CD4-positive, alpha-beta T cell treated with Interferon alpha-2 for 1 hour (primary cell): ENCODE measurements around the gene TSSK2.

Experiments
- DNase-seq, 2 donors: peaks; one replicate each; pipeline ENCODE4 v3.0.0-alpha.2; 2020 to 2022

The TSSK2 gene

DNA sequence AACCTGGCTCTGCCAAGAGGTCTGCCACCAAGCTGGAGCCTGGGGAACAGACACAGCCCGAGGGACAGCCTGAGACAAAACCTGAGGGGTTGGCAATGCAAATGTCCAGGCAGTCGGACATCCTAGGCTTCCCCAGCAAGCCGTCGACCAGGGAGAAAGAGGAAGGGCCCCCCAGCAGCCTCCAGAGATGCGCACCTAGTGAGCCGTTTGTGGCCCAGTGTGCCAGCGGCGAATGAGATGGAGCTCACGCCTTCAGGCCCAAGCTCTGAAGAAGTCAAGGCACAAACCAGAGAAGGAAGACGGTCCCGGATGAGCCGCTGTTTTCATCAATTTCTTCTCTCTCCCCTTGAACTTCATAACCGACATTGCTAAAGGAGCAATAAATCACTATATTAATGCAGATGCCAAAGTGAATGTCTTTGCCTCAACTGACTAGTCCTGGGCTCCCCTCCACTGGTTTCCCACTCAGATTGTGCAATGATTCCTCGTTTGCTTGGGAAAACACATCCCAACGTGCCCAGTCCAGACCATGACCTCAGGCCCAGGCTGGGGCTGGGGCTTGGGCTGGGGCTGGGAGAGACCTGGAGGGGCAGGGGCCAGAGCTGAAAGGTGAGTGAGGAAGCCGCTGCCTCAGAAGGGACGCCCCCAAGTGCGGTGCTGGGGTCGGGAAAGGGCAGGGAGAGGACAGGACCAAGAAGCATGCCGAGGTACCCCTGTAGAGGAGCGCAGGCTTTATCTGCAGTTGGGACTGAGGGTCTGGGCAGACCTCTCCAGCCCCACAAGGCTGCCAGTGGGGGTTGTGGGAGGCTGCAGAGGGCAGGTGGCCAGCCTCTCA lies 5.4 kb upstream of the TSSK2 start:
- no peak for DNase-seq

GRCh38 chr22:19126309-19127273 lies 4.5 kb upstream of the TSSK2 start:
- no peak for DNase-seq

DNA sequence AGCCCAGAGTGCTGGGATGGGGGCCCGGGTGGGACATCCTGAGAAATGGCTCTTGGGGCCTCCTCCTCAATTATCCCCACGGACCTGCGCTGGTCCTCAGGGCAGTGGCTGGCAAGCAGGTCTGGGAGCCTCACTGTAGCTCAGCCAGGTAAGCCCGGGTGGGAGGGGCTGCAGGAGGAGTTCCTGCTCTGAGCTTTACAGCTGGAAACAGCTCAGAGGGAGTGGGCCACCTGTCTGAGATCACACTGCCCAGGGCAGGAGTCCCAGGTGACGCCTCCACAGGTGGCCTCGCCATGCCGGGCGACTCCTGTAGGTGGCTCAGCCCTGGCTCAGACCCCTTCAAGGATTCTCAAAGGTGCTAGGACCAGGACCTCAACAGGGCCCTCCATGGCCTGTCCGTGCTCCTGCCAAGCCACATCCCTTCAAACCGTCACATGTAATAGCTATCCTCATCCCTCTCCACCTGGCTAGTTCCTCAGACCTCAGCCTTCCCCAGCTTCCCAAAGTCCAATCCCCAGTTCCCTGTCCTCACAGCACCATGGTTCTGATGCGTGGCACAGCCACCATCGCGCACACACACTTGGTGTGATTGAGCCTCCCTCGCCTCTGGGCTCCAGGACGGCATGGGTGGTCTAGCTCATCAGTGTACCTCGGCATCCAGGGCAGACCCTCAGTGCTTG lies 3.6 kb upstream of the TSSK2 start:
- DNase-seq = no peak

DNA sequence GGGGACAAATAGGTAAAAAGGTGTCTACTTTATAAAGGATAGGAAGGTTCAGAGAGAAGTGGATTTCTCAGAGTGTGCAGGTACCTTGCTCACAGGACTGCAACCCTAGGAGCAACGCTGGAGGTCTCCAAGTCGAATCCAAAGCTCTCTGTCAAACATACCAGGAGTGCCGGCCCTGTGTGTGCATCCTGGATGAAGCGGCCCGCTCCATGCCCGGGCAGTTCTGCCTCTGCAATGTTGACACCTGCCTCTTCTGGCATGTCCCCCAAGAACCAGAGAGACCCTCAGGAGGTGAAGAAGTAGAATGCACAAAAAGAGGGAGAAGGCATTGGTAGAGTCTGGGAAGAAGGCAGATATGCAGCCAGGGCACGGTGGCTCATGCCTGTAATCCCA lies 3.1 kb upstream of the TSSK2 start:
- no peak for DNase-seq

GRCh38 chr22:19128946-19129727 lies 2.0 kb upstream of the TSSK2 start:
- DNase-seq = no peak

DNA sequence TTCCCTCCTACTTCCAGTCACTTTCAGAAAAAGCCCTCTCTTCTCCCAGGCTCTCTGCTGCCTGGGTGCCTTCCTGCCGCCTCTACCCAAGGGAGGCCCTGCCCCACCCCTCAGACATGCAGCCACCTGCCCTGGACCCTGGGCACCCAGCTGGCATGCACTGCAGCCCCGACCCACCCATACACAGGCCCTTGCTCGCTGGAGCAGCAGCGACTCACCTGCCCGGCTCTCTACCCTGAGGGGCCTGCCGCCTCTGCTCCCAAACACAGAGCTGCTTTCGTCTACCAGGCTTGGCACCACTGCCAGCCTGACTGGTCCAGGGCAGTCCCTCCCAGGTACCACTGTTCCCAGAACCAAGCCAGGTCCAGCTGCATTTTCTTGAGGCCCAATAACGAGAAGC lies 1.2 kb upstream of the TSSK2 start:
- no peak for DNase-seq

DNA sequence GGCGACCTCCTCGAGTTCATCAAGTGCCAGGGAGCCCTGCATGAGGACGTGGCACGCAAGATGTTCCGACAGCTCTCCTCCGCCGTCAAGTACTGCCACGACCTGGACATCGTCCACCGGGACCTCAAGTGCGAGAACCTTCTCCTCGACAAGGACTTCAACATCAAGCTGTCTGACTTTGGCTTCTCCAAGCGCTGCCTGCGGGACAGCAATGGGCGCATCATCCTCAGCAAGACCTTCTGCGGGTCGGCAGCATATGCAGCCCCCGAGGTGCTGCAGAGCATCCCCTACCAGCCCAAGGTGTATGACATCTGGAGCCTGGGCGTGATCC lies 542 bp downstream of the TSSK2 start:
- no peak for DNase-seq

- no peak for DNase-seq
Observed at GRCh38 chr22:19132153-19132552, 1.0 kb downstream of the TSSK2 start.

DNA sequence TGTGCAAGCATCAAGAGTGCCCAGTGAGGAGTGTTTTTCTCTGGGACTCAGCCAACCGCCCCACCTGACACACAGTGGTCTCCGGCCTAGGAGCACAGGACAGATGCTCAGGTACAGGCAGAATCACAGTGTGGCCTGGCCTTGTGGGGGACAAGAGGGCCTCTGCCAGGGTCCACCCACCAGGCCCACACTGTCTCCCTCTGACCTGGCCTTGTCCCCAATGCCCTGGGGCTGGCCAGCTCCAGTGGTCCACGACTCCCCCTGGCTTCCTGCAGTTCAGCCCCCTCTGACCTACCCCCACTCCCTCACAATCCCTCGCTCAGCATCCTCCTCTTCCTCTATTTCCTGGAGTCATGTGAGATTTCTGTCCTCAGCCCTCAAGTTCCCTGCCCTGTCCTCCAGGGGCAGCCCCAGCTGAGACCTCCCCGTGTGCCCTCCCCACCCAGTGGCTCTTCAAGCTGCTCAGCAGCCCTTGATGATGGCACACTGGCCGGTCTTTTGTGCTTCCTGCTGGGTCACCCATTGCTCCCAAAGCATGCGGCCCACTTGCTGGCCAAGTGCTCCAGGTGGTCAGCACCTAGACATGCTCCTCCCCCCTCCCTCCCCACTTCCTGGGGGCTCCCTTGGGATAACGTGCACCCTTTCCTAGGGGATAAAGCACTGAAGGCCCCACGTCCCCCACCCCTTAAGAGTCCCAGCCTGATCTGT lies 1.7 kb downstream of the TSSK2 start:
- DNase-seq = no peak

GRCh38 chr22:19133561-19133960 lies 2.5 kb downstream of the TSSK2 start:
- no peak for DNase-seq

DNA sequence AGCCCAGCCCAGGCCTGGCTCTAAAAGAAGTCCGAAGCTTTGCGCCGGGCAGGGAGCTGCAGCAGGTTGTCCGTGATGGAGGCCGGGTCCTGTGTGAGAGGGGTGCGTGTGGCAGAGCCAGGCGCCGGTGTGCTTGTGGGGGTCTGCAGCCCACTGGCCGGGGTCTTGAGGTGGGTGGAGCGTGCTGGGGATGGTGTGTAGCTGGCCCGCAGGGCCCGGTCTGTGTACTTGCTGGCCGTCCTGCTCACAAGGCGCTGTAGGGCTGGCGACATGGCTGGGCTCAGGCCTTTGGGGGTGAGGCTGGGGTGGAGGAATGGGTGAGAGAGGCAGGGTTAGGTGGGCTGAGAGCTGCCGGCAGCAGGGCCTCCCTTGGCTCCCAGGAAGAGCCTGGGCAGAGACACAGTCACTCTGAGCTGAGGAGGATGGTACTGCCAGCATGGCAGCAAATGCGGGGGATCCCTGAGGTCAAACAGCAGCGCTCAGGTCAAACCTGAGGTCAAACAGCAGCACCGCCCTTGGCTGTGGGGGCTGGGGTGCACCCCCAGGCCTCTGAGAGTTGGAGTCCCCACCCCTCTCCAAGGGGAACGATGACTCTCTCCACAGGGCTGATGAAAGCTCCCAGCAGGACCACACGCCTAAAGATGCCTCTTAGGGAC lies 3.2 kb downstream of the TSSK2 start:
- no peak for DNase-seq

DNA sequence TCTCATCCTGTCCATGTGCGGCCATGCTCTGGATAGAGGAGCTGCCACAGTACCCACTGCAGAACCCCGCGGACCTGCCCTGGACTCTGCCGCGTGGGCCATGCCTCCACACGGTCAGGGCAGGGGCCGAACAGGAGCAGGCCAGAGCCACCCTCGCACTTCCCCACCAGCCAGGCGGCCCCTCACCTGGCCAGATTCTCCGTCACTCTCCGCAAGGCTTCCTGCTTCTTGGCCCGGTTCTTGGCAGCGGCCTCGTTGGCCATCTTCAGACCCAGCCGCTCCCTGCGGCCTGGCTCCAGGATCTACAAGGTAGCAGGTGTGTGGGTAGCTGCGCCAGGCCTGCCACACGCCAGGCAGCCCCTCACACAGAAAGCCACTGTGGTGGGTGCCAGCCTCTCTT lies 3.8 kb downstream of the TSSK2 start:
- no peak for DNase-seq

DNA sequence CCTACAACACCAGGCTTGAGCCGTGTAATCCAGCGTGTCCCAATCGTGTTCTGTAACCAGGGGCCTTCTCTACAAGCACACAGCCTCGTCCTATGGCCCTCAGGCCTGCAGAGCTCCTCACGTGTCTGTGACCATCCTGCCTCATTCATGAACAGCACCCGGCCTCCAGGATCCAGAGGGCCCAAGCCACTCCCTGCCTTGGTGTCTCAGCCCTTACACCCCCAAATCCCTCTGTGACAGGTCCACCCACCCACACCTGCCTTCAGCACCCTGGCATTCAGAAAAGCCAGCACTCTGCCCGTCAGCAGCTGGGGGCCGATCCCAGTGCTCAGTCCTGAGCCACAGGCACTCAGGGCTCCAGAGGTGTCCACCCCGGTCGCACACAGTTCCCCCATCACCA lies 5.8 kb downstream of the TSSK2 start:
- no peak for DNase-seq

DNA sequence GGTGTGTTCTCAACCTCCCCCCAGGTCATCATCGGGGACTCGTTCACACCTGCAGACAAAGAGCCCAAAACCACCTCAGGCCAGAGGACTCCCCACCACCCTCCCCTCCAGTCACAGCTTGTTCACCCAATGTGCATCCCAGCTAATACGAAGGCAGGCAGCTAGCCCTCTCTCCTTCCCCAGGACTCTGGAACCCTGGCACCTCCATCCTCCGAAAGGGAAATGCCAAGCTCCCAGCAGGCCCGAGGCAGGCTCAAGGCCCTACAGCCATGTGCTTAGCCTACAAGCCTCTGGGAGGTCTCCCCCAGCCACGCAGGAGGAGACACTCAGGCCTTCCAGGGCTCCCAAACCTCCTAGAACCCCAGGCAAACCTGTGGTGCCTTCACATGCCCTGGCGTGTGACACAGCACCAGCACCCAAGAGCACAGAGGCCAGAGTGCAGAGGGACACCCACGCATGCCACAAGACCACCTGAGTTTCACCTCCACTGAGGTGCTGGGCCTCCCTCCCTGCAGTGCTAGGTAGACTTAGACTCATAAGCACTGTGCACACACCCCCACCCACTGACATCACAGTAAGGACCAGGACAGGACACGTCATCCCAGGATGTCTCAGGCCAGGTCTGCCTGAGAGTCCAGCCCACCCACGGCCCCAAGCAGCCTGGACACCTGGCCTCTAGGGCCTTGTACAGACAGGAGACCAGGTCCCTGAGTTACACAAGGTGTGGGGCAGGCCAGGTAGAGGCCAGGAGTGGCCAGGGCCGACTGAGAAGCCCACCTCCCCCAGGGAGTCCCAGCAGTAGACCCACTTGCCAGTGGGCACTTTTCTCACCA lies 6.5 kb downstream of the TSSK2 start:
- no peak for DNase-seq

DNA sequence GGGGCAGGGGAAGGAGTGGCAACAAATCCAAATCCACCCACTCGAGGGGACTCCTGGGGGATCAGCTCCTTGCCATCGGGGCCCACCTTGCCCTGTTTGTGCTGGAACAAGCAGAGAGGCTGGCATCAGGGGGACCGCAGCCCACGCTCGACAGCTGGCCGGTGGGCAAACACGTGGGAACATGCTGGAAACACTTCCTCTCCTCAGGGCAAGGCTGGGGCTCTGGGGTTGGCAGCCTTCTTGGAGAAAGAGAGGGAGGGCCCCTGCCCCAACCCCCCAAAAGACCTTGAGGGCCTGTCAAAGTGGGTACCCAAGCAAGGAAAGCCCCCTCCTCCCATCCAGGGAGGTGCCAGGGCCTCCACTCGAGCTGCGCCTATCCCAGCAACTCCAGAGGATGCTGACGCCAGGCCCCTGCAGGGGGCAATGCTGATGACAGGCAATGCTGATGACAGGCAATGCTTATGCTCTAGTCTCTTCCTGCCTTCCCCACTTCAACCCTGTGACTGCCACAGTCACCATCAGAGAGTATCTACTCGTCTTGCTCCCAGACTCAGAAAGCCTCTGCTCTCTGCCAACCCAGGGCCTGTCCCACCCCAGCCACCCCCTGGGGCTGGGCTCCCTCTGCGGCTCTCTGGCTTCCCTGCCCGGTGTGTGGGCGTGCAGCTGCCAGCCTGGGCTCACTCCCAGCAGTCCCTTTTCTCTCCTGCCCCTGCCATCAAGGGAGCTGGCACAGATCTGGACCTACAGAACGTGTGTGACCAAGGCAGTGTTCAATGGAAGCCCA lies 7.3 kb downstream of the TSSK2 start:
- no peak for DNase-seq

DNA sequence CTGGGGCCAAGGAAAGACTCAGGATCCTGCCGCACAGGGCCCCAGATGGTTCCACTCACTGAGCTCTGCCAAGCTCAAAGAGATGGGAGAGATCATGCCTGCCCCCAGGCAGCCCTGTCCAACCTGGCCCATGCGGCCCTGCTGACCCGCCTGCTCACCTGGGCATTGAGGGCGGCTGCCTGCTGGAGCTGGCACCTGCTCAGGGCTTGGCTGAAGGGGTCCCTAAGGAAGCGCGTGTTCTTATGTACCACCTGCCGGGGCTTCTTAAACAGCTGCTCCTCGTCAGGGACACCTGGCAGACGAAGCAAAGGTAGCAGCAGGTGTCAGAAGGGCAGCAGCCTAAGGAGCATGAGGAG lies 7.9 kb downstream of the TSSK2 start:
- no peak for DNase-seq

DNA sequence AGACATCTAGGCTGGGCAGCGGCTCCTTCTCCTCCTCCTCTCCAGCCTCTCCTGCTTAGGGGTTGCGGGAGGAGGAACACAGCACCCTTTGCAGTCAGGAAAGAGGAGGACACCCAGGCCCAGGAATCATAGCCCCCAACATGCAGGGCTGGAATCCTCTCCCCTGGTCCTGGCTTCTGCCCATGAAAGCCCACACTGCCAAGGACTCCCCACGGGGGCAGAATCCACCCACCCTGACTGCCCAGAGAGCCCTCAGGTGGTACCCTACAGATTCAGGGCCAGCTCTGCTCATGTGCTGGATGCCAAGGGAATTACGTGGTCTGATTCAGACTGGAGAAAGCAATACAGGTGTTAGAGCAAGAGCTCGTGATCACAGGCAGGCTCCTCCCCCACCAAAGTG lies 8.9 kb downstream of the TSSK2 start:
- DNase-seq = no peak

DNA sequence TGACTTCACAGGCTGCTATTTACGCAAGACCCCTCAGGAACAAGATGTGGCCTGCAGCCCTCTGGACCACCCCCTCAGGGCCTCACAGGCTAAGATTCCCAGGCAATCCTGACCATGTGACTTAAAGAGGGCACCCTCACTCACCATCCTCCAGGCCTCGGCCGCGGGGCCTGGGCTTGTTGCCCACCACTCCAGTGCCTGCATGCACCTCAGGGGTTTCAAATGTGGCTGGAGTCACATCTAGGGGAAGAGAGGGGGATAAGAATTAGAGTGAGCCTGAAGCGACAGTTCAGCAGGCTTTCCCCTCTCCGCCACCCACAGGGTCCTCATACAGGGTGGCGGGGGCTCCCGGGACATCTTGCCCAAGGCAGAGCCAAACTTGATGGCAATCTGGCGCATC lies 11.3 kb downstream of the TSSK2 start:
- no peak for DNase-seq

DNA sequence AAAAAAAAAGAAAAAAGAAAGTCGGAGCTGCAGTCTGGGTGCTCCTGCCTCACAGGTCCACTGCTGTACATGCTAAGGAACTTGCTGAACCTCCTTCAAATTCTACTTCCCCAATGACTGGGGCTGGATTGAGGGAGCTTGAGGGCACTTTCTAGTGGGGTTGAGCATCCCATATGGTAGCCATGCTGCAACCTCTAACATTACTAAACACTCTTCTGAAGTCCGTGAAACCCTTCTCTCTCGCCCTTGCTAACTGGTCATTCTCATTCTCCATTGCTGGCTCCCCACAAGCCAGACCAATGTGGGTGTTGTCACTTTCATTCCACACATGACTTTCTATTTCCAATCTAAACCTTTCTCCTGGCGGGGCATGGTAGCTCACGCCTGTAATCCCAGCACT lies 12.1 kb downstream of the TSSK2 start:
- no peak for DNase-seq

- DNase-seq = peak; percentile 47 to 59
Observed at GRCh38 chr22:19143967-19144400, 12.9 kb downstream of the TSSK2 start.
